Left ventricle myocardium inferior (tissue), 1 donor: Measurements from ENCODE around the gene ANO2. TPM values are rescaled to one million over a fixed set of nuclear protein-coding genes. Genes with fewer than 3 reads are reported as not detected.

Experiments used
- DNase-seq: peaks from one replicate; pipeline ENCODE4 v3.0.0-alpha.2; 2020
- H3K27ac ChIP-seq: fragments of 200-600 bp; replicated peaks from 2 replicates; pipeline ENCODE4 v1.8.0; 2021
- H3K27me3 ChIP-seq: fragments of 200-600 bp; 2 replicates; pipeline ENCODE4 v1.8.0; 2021; ENCODE audit warnings: low read depth
- H3K36me3 ChIP-seq: fragments of 200-600 bp; 2 replicates; pipeline ENCODE4 v1.8.0; 2021
- H3K4me1 ChIP-seq: fragments of 200-600 bp; 2 replicates; pipeline ENCODE4 v1.8.0; 2021
- H3K4me3 ChIP-seq: fragments of 200-600 bp; 2 replicates; pipeline ENCODE4 v1.8.0; 2021; ENCODE audit warnings: mild to moderate bottlenecking, moderate library complexity
- H3K9me3 ChIP-seq: fragments of 200-600 bp; replicated peaks from 2 replicates; pipeline ENCODE4 v1.8.0; 2021
- CTCF ChIP-seq: fragments of 200-600 bp; IDR thresholded peaks from 2 replicates; pipeline ENCODE4 v1.8.0; 2021; ENCODE audit warnings: antibody characterized with exemption, mild to moderate bottlenecking, borderline replicate concordance
- intact Hi-C: fragments of 100-400 bp; cut with micrococcal nuclease; formaldehyde crosslinking; loops from one replicate; pipeline ENCODE4 v1.11.0; 2022
- long read RNA-seq: library from polyadenylated mRNA; unstranded; transcript quantifications from one replicate; pipeline ENCODE4 v2.0.0, GENCODE V29; 2021
- total RNA-seq: library from RNA; stranded (reverse); fragmentation: NEBNext Ultra II Directional; extraction: Animal tissue kit (Norgen Biotek cat#: 25700); gene quantifications from one replicate; pipeline ENCODE4 v1.2.1, GENCODE V29; 2021
- donor health status: DM: no; HTN: yes; CAD: no; lungs with severe emphysema.

ANO2 gene
- 13.0 TPM for total RNA-seq
- long read RNA-seq, partial matches to known transcripts: 0 of 8 reads
- long read RNA-seq, other reads (novel, unspliced or antisense): 8 of 8 reads

- intact Hi-C loops: no loop called here
- H3K36me3 ChIP-seq: peaks cover 37% of the 10 kb centered on the region
- DNase-seq: no peak
These were observed at the start of gene ANO2 for GRCh38 chr12:5945071-5946008. Gene ANO2 (minus strand): TSS chr12:5945259. CDS start chr12:5945217, 42 bp downstream.

GRCh38 chr12:5989621-5990020, 44.6 kb upstream of the ANO2 start:
- intact Hi-C loops: loop anchor here (2.0 kb wide), 1 partner anchor 49 kb away; no protein-coding TSS in a partner anchor

More at GRCh38 chr12:5945071-5946008, at the start of gene ANO2:
- Histone ChIP-seq H3K27ac (no peak within 1 kb of the TSS), H3K9me3 (no peaks in the 10 kb centered on the region), H3K27me3 (peaks cover 78% of the 10 kb centered on the region), H3K4me3 (peak within 1 kb of the TSS; percentile 63), H3K4me1 (peaks cover 20% of the 10 kb centered on the region)
- no peak for TF ChIP-seq CTCF

DNA sequence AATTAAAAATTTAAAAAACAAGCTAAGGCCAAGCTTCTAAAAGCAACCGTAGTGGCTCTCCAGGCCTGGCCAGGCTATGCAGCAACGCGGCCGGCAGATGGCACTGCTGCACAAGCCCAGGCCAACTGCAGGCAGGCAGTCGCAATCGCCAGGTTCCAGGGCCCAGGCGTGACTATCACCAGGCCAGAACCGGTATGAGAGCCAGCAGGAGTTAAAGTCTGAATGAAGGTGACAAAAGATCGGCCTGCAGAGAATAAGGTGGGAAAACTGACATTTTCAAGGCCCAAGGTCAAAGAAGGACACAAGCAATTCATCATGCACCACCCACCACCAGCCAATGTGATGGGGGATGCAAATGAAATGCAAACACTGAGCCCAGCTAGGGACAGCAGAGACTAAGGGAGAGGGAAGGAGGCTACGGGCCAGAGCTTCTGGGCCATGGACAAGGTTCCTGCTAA, 43.6 kb upstream of the ANO2 start:
- H3K27me3 ChIP-seq: no peaks in the 10 kb centered on the region
- intact Hi-C loops: loop anchor here (2.0 kb wide), 1 partner anchor 50 kb away; no protein-coding TSS in a partner anchor
- H3K4me3 ChIP-seq: no peak overlapping the region
- peaks cover 36% of the 10 kb centered on the region for H3K36me3 ChIP-seq
- peaks cover 6% of the 10 kb centered on the region for H3K4me1 ChIP-seq
- no peak overlapping the region for H3K27ac ChIP-seq
- H3K9me3 ChIP-seq: no peaks in the 10 kb centered on the region
- TF ChIP-seq CTCF: peak; percentile 96
- DNase-seq: peak; percentile 71

More at GRCh38 chr12:5989621-5990020, 44.6 kb upstream of the ANO2 start:
- Histone ChIP-seq H3K27me3 (no peaks in the 10 kb centered on the region), H3K4me1 (peaks cover 6% of the 10 kb centered on the region), H3K4me3 (no peak overlapping the region), H3K27ac (no peak overlapping the region), H3K36me3 (peaks cover 40% of the 10 kb centered on the region), H3K9me3 (no peaks in the 10 kb centered on the region)
- no peak for DNase-seq
- TF ChIP-seq CTCF: no peak

- Histone ChIP-seq H3K4me1 (peaks cover 6% of the 10 kb centered on the region), H3K36me3 (peaks cover 30% of the 10 kb centered on the region), H3K4me3 (no peak overlapping the region), H3K9me3 (no peaks in the 10 kb centered on the region), H3K27ac (no peak overlapping the region), H3K27me3 (no peaks in the 10 kb centered on the region)
- no peak for TF ChIP-seq CTCF
- no peak for DNase-seq
- intact Hi-C loops: loop anchor here (2.0 kb wide), 1 partner anchor 51 kb away; no protein-coding TSS in a partner anchor
These were observed 43.0 kb upstream of the ANO2 start for GRCh38 chr12:5988088-5988487.

DNA sequence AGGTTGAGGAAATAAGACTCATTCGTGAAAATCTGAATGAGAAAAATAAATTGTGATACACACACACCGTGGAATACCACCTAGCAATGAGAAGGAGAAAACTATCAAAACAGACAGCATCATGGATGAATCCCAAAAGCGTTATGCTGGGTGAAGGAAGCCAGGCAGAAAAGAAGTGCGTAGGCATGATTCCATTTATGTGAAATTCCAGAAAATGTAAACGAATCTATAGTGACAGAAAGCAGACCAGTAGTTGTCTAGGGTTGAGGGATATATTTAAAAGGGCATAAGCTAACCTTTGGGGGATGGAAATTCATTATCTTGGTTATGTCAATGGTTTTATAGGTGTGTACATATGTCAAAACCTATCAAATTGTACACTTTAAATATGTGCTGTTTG, 42.5 kb upstream of the ANO2 start:
- intact Hi-C loops: no loop called here
- Histone ChIP-seq H3K9me3 (no peaks in the 10 kb centered on the region), H3K4me3 (no peak overlapping the region), H3K36me3 (peaks cover 25% of the 10 kb centered on the region), H3K27ac (no peak overlapping the region), H3K27me3 (no peaks in the 10 kb centered on the region), H3K4me1 (peaks cover 6% of the 10 kb centered on the region)
- no peak for TF ChIP-seq CTCF
- no peak for DNase-seq
